D341Med (cell line): Measurements from ENCODE around the gene COL23A1.
"Not testable (repeated sequence)": the region's sequence is repeated elsewhere in the genome, so short reads cannot be mapped to it uniquely, and the experiment has no call there.

Experiments
- DNase-seq: peaks from one replicate; pipeline ENCODE4 v3.0.0; 2012; ENCODE audit warnings: low spot score

The COL23A1 gene

DNA sequence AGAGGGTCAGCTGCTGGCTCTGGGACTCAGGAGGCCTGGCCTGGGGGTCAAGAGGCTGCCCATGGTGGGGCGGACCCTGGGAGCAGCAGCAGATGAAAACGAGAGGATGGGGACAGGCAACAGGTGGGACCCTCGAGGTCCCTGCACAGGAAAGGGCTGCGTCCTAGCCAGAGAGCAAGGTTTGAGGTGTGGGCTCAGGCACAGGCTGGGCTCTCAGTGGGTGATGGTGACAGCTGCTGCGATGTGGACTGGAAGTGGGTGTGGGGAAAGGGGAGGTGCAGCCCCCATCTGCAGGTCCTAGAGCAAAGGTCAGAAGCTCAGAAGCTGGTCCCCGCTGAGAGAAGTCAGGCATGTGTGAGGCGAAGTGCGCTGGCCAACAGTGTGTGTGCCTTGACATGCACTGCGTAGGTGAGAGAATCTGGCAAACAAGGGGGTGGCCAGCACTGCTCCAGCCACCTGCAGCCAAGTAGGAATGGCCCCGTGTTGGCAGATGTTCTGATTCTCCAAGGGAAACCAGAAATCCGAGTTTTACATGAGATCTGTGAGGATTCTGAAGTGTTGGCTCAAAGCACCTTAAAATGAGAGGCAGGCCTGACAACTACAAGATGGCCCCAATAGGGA is 85.7 kb downstream of the COL23A1 start:
- no peak for DNase-seq

DNA sequence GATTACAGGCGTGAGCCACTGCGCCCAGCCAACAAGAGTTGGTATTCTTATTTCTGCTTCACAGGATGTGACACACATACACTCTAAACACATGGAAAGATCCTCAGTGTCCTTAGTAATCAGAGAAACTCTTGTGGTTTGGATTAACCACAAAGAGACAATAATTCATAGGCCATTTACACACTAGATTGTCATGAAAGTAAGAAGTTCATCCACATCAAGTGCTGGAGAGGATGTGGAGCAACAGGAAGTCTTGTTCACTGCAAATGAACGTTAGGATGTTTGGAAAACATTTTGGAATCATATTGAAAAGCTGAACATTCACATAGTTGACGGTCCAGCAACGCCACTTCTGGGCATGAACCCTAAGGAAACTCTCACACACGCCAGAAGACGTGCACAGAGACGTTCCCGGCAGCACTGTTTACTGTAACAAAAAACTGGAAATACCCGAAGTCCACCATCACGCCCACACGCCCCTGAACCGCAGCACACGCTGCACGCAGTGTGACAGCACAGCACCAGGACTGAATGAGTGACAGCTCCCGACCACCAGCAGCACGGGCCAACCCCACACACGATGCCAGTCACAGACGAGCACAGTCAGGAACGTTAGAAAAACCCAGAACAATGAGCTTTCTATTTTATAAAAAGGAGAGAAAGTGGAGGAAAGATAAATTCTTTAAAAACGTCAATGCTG is 87.6 kb downstream of the COL23A1 start:
- no peak for DNase-seq

DNA sequence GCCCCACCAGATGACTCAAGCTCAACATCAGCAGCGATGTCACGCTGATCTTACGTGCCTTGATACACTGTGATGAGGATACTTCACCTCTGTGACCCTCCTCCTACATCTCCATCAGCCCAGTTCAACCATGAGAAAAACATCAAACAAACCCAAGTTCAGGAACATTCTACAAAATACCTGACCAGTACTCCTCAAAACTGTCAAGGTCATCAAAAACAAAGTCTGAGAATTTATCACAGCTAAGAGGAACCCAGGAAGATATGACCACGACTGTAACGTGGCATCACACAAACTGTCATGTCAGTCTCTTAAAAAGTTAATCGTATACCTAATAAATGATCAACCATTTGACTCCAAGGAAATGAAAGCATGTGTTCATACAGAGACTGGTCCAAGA is 90.8 kb downstream of the COL23A1 start:
- no peak for DNase-seq

DNA sequence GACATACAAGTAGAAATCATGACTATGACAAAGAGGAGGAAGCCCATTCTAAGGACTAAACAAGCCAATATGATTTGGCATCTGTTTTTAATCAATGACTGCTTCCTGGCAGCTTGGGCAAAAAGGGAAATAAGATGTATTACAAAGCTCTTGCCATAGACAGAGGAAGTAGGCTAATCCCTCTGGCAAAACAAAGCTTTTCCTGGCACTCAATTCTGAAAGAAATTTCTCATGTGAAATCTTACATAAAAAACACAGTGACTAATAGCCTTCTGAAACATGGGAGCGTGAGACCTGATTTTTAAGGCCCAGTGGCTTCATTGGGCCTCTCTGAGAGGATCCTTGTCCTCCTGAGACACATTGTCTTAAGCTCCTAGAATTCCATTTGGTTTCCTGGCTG is 93.6 kb downstream of the COL23A1 start:
- no peak for DNase-seq

DNA sequence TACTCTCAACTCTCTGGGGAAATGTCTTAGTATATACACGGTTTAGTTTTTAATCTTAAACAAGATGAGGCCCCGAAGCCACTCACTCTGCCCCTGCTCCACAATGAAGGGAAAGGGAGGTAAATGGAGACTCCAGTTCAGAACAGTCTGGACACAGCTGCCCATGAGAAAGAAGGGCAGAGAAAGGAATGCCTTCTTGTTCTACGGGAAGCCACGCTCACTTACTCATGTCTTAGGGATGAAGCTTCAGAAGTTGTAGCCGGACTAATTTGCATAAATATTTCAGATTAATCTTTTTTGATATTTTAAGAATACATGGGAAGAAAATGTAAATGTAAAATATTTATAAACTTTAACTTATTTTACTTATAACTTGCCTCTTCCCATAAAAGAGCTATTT is 94.0 kb downstream of the COL23A1 start:
- no peak for DNase-seq

DNA sequence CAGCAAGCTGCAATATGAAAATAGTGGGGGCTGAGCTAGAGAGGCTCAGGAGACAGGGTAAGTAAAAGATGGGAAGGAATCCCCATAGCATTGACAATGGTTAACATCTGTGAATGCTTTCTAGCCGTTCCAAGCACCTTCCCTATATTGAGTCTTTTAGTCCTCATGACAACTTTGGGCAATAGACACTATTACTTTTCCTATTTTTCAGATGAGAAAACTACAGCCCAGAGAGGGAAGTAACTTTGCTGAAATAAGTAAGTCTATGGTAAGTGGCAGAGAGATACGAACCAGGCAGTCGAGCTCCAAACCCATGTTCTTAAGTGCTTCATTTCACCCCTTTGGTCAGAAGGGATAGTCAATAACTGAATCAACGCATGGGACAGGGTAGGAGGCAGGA is 94.5 kb downstream of the COL23A1 start:
- no peak for DNase-seq

DNA sequence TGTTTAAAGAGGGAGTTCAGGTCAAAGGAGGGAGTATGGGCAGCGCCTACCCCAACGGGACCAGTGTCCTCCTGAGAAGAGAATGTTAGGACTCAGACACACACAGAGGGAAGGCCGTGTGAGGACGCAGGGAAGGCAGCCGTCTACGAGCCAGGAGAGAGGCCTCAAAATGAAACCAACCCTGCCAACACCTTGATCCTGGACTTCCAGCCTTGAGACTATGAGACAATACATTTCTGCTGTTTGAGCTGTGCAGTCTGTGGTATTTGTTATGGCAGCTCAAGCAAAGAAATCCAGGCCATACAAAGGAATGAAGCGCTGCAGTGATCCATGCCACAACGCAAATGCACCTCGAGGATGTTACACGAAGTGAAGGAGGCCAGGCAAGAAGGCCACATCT is 97.9 kb downstream of the COL23A1 start:
- no peak for DNase-seq

DNA sequence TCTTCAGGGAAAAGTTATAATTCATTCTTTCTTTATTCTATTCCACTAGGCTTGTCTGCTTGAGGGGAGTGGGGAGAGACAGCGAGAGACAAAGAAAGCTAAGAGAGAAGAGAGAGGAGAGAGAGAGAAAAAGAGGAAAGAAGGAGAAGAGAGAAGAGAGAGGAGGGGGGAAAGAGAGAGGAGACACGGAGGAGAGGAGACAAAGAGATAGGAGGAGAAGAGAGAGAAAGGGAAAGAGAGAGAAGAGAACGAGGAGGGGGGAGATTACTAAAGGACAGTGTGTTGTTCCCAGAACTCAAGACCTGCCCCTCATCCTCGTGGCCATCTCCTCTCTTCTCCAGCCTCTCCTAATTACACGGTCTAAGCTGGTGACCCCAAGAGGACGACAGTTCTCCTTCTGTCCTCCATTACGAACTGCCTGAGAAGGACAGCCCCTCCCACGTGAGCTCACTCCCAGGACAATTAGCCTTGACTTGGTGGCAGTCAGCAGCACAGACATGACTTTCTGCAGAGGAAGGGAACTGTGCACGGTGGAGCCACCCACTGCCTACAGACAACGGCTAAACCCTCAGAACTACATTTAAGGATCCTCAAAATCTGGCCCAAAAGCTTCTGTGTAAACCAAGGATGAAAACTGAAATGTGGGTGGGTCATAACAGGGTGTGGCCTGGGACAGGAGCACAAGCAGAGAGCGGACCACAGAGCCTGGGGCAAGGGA is 99.1 kb downstream of the COL23A1 start:
- DNase-seq: no peak

DNA sequence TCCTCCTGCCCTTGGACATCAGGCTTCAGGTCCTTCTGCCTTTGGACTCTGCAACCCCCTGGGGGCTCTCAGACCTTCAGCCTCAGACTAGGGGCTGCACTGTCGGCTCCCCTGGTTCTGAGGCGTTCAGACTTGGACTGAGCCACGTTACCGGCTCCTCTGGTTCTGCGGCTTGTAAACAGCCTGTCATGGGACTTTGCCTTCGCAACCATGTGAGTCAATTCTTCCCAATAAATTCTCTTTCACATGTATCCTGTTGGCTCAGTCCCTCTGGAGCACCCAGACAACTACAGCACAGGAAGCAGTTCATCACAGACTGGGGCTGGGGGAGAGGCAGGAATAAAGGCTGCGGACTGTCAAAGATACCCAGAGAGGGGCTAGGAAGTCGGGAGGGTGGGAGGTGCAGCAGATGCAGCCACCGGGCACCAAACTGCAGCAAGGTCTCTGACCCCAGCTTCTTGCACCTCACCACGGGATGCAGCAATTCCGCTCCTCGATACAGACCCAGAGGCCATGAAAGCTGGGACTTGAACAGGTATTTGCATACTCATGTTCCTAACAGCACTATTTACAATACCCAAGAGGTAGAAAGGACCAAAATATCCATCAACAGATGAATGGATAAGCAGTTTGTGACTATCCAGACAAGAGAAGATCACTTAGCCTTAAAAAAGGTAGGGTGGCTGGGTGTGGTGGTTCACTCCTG is 100.8 kb downstream of the COL23A1 start:
- no peak for DNase-seq

DNA sequence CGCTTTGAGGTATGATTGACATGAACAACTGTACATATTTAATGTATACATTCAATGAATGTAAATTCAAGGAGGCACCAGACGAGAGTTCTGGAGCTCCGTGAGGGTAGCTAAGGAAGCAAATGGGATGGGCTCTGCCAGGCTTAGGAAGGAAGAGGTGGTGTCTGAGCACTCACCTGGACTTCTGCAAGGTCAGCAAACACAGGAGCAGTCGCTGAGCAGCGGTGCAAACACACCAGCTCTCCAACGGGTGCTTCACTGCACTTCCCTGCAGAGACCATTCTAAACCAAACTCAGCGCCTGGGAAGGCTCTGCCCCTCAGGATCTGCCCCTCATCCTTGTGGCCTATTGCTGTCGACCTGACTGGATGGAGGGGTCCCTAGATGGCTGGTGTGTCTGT is 101.5 kb downstream of the COL23A1 start:
- DNase-seq: no peak

DNA sequence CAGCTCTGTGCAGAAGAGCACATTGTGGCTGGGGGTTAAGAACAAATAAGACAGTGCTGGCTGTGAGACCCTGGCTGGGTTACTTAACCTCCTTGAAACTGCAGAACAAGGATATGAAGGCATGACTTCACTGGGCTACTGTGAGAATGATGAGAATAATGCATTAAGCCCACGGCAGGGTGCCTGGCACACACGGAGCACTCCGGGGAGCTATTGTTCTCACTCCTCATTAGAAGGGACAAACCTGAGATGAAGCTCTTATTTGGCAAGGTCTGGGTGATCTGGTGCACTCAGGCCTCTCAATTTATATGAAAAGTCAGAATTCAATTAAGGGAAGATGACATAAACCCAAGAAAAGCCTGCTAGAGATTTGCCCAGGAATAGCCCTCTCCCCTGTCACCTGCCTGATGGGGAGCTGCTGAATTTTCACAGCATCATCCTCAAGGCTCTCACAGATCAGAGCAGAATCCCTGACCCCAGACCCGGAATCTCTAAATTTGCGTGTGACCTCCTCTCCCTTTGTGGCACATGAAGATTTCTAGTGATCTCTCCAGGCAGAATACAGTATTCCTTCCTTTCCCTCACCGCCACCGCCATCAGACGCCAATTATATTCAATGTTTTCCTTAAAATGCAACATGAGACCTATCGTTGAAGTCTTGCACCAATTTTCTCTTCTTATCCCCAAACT is 102.1 kb downstream of the COL23A1 start:
- DNase-seq: no peak

DNA sequence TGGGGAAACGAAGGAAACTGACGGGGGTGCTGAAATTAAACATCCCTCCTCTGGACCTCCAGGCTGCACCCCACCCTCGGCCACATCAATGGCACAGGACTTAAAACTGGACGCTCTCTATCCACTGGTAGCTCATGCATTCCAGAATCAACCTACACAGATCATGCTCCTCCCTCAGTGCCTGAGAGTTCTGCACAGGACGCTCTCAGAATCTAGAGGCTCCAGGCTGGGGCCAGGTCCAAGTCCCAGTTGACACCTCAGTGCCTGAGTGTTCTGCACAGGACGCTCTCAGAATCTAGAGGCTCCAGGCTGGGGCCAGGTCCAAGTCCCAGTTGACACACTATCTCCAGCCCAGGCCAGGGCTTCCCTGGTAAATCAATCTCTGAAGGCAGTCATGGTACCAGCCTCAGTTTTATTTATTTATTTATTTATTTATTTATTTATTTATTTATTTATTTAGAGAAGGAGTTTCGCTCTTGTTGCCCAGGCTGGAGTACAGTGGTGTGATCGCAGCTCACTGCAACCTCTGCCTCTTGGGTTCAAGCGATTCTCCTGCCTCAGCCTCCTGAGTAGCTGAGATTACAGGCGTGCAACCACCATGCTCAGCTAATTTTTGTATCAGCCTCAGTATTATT is 103.2 kb downstream of the COL23A1 start:
- not testable (repeated sequence) for DNase-seq

DNA sequence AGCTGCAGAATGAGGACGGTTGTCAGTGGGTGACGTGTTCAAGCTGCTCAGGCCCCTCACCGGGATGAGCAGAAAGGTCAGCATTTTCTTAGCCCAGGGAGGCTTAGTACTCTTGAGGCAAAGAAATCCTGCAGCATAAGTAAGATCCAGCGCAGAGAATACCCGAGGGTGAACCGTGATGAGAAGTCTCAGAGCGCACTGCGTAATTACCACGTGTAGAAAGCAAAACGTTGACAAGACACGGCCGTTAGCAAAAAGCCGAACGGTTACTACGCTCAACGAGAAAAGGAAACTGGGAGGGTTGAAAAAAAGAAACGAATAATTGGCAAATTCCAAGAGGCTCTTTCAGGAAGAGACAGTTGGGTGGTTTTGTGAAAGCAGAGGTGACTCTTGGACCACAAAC is 104.0 kb downstream of the COL23A1 start:
- no peak for DNase-seq

DNA sequence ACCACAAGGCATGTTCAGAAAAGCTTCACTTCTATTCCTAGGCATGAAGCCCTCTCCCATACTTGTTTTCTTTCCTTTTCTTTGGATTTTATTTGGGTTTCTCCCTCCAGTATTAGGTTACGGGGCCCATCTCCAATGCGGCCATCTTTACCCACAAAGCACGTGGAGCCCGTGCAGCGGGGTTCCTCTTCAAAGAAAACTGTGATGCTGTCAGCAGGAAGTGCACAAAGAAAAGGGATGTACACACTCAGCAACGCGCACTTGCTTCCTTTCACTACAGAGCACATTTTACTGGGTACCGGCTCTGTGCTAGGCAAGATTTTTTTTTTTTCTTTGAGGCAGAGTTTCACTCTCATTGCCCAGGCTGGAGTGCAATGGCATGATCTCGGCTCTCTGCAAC is 106.6 kb downstream of the COL23A1 start:
- DNase-seq: no peak

DNA sequence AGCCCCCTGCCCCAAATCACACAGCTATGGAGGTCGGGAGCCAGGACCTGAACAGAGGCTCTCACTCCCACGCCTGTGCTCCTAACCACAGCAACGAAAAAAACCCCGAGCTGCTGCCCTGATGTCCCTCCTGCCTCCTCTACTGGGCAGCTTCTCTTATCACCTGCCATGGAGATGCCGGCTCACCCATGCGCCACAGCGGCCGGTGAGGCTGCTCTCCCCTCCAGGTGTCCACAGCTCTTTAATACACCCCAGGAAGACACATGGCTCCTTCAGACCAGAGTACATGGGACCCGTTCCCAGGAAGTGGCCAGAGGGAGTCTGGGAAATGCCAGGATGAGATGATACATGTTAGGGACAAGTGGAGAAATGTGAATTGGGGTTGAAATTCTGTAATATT is 110.9 kb downstream of the COL23A1 start:
- DNase-seq: no peak

DNA sequence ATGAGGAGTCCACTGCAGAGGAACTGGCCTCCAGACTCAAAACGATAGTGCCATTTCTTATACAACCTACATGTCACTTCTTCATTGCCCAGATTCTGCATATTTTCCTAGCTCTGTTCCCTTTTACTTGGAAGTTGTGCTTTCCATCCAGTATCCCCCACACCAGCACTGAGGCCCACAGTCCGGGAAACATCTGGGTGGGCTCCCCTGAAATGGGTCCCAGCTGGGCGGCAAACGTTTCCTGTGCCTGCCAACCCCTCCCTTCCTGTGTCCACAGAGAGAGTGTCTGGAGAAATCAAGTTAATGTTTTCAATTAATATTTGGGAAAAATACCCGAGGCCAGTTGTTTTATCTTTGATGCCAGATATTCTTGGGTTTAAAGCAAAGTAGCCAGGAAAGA is 111.8 kb downstream of the COL23A1 start:
- no peak for DNase-seq

DNA sequence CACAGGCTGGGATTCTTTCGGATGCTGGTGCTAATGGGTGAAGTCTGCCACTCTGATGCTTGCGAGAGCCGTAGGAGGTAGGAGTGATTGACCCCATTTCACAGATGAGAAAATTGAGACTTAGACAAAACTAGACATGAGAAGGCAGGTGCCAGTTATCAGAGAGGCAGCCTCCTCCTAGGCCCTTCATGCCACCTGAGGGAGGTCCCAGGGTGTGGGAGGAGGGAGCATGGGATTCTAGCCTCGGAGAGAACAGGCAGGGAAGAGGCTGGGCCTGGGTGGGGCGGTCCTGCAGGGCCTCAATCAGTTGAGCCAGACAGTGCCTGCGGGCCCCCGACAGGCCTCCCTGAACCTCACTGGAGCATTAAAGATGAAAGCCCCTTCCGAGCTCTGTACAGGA is 112.4 kb downstream of the COL23A1 start:
- DNase-seq: no peak

DNA sequence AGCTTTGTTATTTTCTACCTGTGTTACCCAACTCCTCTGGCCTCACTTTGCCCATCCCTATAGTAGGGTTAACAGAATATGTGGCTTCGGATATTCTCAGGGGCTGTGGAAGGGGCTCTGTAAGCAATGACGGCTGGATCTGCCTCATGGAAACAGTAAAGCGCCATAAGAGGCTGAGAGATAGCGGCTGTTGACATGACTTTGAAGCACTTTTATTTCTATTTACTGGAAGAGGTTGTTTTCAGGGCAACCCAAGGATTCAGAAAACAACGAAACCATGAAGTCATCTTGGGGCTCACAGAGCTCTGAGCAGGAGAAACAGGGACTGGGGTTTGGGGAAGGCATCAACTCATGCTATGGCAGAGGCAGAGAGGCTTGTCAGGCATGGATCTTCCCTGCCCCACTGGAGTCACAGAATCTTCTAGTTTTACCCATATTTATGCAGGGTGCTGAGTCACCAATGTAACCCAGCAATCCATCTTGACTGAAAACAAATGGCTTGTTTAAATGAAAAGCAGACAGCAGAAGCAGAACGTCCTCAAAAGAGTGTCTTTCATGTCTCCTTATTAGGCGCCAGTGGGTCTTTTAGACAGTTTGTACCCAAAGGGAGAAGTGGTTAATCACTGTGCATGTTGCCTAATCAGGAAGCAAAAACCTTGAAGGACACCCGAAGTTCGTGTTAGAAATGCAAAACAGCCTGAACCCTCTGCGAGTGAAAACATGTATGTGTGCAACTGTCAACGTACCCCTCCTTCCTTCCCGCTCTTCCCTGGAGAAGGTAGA is 113.0 kb downstream of the COL23A1 start:
- no peak for DNase-seq

DNA sequence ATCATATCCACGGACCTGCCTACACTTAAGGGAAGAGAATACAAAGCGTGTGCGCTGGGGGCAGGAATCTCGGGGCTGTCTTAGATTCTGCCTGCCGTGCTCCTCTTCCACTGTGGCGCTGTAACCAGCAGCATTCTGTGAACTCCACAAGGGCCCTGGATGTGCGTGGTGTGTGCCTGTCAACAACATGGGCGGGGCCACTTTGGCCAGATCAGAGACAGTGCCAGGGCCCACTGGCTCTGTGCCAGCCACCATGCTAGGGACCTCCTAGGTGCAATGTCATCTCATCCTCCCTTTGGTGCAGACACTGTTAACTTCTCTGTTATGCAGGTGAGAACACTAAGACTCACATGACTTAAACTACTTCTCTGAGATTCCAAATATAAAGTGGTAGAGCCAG is 113.7 kb downstream of the COL23A1 start:
- DNase-seq: no peak

DNA sequence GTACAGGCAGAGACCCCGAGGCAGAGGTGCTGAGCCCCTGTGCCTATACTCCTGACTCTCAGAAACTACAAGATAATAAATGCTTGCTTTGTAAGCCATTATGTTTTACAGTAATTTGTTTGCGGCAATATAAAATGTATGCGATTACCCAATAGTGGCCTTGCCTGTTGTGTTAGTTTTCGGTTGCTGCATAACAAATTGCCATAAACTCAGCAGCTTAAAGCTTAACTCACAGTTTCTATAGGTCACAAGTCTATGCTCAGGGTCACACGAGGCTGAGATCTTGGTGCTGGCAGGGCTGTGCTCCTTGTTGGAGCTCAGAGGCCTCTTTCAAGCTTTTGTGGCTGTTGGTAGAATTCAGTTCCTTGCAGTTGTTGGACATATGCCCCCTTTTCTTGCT is 114.8 kb downstream of the COL23A1 start:
- no peak for DNase-seq

DNA sequence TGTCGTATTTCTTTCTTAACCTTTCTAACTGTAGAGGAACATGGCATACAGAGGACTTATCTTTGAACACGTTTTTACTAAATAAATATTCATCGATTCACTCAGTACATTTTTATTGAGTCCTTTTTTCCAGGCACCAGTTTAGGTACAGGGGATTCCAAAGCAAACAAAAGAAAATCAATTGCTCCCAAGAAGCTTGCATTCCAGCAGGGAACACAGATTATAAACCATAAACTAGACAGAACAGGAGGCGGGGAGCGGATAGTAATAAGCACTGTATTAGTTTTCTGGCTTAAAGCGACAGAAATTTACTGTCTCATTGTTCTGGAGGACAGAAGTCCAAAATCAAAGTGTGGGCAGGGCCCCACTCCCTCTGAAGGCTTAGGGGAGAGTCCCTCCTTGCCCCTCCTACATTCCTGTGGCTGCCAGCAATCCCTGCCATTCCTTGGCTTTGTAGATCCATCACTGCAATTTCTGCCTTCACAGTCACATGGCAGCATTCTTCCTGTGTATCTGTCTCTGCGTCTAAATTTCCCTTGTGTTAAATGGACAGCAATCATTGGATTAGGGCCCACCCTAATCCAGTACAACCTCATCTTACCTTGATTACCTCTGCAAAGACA is 115.5 kb downstream of the COL23A1 start:
- no peak for DNase-seq
